ENCODE measurements around the gene RNF14. TPM values are rescaled to one million over a fixed set of nuclear protein-coding genes. Genes with fewer than 3 reads are reported as not detected.

RNF14 gene
- total and polyA plus RNA-seq, 2 of the 8 experiments (the other 6 are each of a cell fraction or from before 2014, with no cell fraction given): 4.7 to 20.2 TPM

DNA sequence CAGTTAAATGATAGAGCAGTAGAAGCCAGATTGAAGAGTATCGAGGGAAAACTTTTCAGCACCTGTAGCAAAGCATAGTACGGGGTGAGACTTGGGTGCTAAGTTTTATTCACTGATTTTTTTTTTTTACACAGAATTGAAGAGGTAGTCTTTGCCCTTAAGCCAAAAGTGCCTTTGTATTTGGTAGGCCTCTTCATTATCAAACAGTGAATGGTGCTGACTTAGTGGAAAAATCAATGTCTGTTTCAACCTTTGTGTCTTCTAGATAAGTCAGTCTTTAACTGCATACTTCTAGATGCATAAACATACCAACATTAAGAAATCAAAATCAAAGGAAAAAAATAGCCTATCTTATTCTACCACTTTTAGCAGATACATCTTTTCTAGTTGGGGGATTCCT lies 13.7 kb downstream of the RNF14 start:
- no peaks in the 10 kb centered on the region for H3K79me2 ChIP-seq (ENCODE audit: control insufficient read depth in 1 of 2, insufficient read depth in 2 of 2, low read length in 2 of 2)
- no peak overlapping the region for H2BK120ac ChIP-seq (replicated peaks; ENCODE audit: low read depth, low read length)
- CTCF ChIA-PET (ENCODE audit: partially characterized antibody): no interaction called here
- no peaks in the 10 kb centered on the region for H4K20me1 ChIP-seq (replicated peaks in 1 of 2; ENCODE audit: control insufficient read depth in 1 of 2, insufficient read depth in 2 of 2, low read length in 2 of 2)
- H2BK15ac ChIP-seq (ENCODE audit: low read length): no peak overlapping the region
- no peak overlapping the region for H4K5ac ChIP-seq (ENCODE audit: insufficient read length, low read depth, low read length)
- DNase-seq (ENCODE audit: low read depth in 1 of 2, low spot score in 2 of 2) (no peak), FAIRE-seq (no peak)
- no peak overlapping the region for H3K4ac ChIP-seq (replicated peaks; ENCODE audit: insufficient read length, low read depth, low read length)
- H3K9ac ChIP-seq (replicated peaks in 1 of 4; ENCODE audit: extremely low read depth in 1 of 4, low read depth in 3 of 4, low read length in 3 of 4): no peak overlapping the region
- H2AFZ ChIP-seq (ENCODE audit: low read length): no peak overlapping the region
- H3K27ac ChIP-seq (ENCODE audit: low read depth, low read length): no peak overlapping the region
- no peak overlapping the region for H2AK5ac ChIP-seq (ENCODE audit: low read depth, low read length)
- H4K8ac ChIP-seq (ENCODE audit: extremely low read depth, insufficient read depth, low read length): no peak overlapping the region
- 60% methylated on average over 2 of the region's 2 CpGs; no CpG with 5 or more reads in 1 of the 2 experiments for WGBS, 2 experiments (ENCODE audit: extremely low coverage in 1 of 2, insufficient coverage in 1 of 2, insufficient read length in 1 of 2, insufficient replicate concordance in 2 of 2, low coverage in 1 of 2, low lambda C conversion rate in 2 of 2, missing lambda C conversion rate in 1 of 2)
- no peak overlapping the region for H2BK20ac ChIP-seq (ENCODE audit: low read length)
- H3K4me2 ChIP-seq (ENCODE audit: insufficient read depth in 1 of 2, low read depth in 2 of 2, low read length in 2 of 2): no peak overlapping the region
- H4K91ac ChIP-seq (replicated peaks; ENCODE audit: insufficient read length, low read length): no peak overlapping the region
- no peak for TF ChIP-seq SIX5 (IDR thresholded peaks at IDR 0.05; ENCODE audit: low read depth, low read length)
- TF ChIP-seq RBBP5 (IDR thresholded peaks at IDR 0.05; ENCODE audit: borderline replicate concordance, low read depth, low read length): no peak
- no peak for TF ChIP-seq EZH2 (IDR thresholded peaks at IDR 0.05; ENCODE audit: low read depth, low read length, severe bottlenecking)
- TF ChIP-seq RAD21 (IDR thresholded peaks at IDR 0.05 in 1 of 2, conservative IDR thresholded peaks at IDR 0.05 in 1 of 2; ENCODE audit: low read depth in 2 of 2, low read length in 2 of 2): no peak
- no peak for TF ChIP-seq KDM4A (IDR thresholded peaks at IDR 0.05; ENCODE audit: low read depth, low read length, severe bottlenecking)
- no peak for TF ChIP-seq GABPA (IDR thresholded peaks at IDR 0.05; ENCODE audit: borderline replicate concordance, insufficient read depth, low read length)
- H3K14ac ChIP-seq (ENCODE audit: insufficient read length): no peak overlapping the region
- no peak overlapping the region for H3K56ac ChIP-seq (replicated peaks; ENCODE audit: insufficient read length, low read depth, low read length)
- H3K18ac ChIP-seq (ENCODE audit: extremely low read depth, low read length): no peak overlapping the region
- H3K23me2 ChIP-seq (ENCODE audit: low read depth, low read length): no peaks in the 10 kb centered on the region
- POLR2A ChIA-PET (ENCODE audit: partially characterized antibody): no interaction called here
- H3K79me1 ChIP-seq (ENCODE audit: low read depth, low read length): no peaks in the 10 kb centered on the region
- H2BK5ac ChIP-seq (ENCODE audit: low read depth, low read length): no peak overlapping the region
- H3K36me3 ChIP-seq (ENCODE audit: control insufficient read depth in 2 of 4, insufficient read depth in 4 of 4, low read length in 3 of 4): peaks cover 0 to 47% (median 25%) of the 10 kb centered on the region in 4 experiments; a peak in 6 of 8 replicates
- no peak overlapping the region for H3K4me3 ChIP-seq (ENCODE audit: extremely low read depth in 1 of 4, insufficient read depth in 2 of 4, low read depth in 3 of 4, low read length in 4 of 4)
- no peak overlapping the region for H2BK12ac ChIP-seq (ENCODE audit: low read depth, low read length)
- no peaks in the 10 kb centered on the region for H3K4me1 ChIP-seq (replicated peaks in 1 of 4; ENCODE audit: control insufficient read depth in 3 of 4, insufficient read depth in 4 of 4, low read length in 3 of 4)
- no peaks in the 10 kb centered on the region for H3K9me3 ChIP-seq (ENCODE audit: insufficient read depth in 2 of 2, low read depth in 1 of 2, low read length in 1 of 2)
- H3K23ac ChIP-seq (ENCODE audit: insufficient read length): no peak overlapping the region
- no peaks in the 10 kb centered on the region for H3K27me3 ChIP-seq (replicated peaks in 1 of 4; ENCODE audit: control insufficient read depth in 3 of 4, extremely low read depth in 1 of 4, insufficient read depth in 3 of 4, low read length in 3 of 4)

Data from H1 (cell line).